WI38 (cell line): Measurements from ENCODE around the gene ANTXR1.

Source experiments
- H3K4me3 ChIP-seq: 2 replicates; pipeline ENCODE4 v1.5.1; 2011; ENCODE audit warnings: low read depth, mild to moderate bottlenecking, control low read depth, low read length
- CTCF ChIP-seq: IDR thresholded peaks from 2 replicates; pipeline ENCODE4 v1.5.1; 2012; ENCODE audit warnings: low read depth, mild to moderate bottlenecking, control low read depth, low read length

The ANTXR1 gene

GRCh38 chr2:69081757-69082156 lies 68.8 kb downstream of the ANTXR1 start:
- no peak overlapping the region for H3K4me3 ChIP-seq
- no peak for TF ChIP-seq CTCF

- H3K4me3 ChIP-seq, result no peak overlapping the region
Observed at GRCh38 chr2:69082430-69082997, 69.5 kb downstream of the ANTXR1 start.

GRCh38 chr2:69083235-69083748 lies 70.3 kb downstream of the ANTXR1 start:
- no peak for TF ChIP-seq CTCF

More at GRCh38 chr2:69082430-69082997, 69.5 kb downstream of the ANTXR1 start:
- TF ChIP-seq CTCF, result no peak

GRCh38 chr2:69084492-69084891 lies 71.5 kb downstream of the ANTXR1 start:
- no peak overlapping the region for H3K4me3 ChIP-seq
- TF ChIP-seq CTCF, result no peak

More at GRCh38 chr2:69083235-69083748, 70.3 kb downstream of the ANTXR1 start:
- no peak overlapping the region for H3K4me3 ChIP-seq

- TF ChIP-seq CTCF, result no peak
- no peak overlapping the region for H3K4me3 ChIP-seq
Observed at GRCh38 chr2:69086466-69086865, 73.5 kb downstream of the ANTXR1 start.

GRCh38 chr2:69087211-69087911 lies 74.4 kb downstream of the ANTXR1 start:
- H3K4me3 ChIP-seq, result no peak overlapping the region
- TF ChIP-seq CTCF, result no peak

- no peak overlapping the region for H3K4me3 ChIP-seq
- TF ChIP-seq CTCF, result no peak
Observed at GRCh38 chr2:69087912-69088240, 74.9 kb downstream of the ANTXR1 start.
